Measurements from ENCODE around the gene ASB2. TPM values are rescaled to one million over a fixed set of nuclear protein-coding genes. Genes with fewer than 3 reads are reported as not detected.

The ASB2 gene
- total RNA-seq, 4 donors from 2014 or later, result 0.79 to 2.5 (median 0.95) TPM

DNA sequence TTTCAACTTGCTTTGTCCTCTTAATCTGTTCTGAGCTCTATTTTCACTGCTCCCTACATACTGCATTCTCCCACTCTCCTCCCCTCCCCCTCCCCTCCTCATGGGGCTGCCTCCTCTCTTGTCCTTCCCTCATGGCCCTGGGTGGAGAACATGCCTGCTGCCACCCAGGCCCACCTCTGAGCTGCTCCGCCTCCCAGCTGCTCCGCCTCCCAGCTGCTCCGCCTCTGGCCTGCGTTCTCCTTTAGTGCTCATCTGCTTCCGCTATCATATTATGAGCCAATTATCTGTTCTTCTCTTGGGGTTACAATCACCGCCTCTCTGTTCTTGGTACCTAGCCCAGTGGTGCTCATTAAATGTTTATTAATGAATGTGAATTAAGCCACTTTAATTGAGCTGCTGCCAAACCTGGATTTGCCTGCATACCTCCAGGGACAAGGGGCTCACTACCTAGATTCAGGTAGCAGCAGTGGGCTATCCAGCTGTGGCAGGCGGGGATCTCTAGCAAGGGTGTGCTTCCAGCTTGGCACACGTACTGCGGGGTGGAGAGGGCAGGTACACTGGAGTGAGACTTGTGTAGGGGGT lies 81.3 kb downstream of the ASB2 start:
- no peaks in the 10 kb centered on the region for H3K9me3 ChIP-seq
- H3K4me1 ChIP-seq, result peaks cover 7% of the 10 kb centered on the region
- peaks cover 9% of the 10 kb centered on the region for H3K27me3 ChIP-seq
- H3K27ac ChIP-seq, result no peak overlapping the region
- no peaks in the 10 kb centered on the region for H3K36me3 ChIP-seq
- H3K4me3 ChIP-seq, result no peak overlapping the region
- TF ChIP-seq POLR2AphosphoS5 (IDR thresholded peaks at IDR 0.05) (no peak), POLR2A (IDR thresholded peaks at IDR 0.05) (no peak)
- WGBS, result 79% methylated on average over 9 of the region's 9 CpGs
- DNase-seq (ENCODE audit: low spot score in 2 of 2), result no peak

DNA sequence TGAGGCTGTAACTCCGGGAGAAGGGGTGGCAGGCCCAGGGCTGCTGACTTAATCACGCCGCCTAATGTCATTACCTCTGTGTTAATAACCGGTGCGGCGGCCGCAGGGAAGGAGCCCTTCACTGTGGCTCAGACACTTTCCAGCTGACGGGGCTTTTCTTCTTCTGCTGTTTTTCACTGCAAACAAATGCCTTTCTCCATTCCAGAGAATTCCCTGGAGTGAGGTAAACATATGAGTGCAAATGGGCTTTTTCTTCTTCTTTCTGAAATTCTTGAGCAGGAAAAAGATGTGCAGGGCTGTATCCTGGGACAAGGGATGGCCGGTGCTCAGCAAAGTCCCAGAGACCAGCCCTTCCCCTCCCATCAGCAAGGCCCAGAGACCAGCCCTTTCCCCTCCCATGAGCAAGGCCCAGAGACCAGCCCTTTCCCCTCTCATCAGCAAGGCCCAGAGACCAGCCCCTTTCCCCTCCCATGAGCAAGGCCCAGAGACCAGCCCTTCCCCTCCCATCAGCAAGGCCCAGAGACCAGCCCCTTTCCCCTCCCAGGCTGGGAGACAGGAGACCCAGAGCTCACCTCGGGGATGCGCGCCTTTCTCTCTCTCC lies 82.6 kb downstream of the ASB2 start:
- H3K4me3 ChIP-seq, result no peak overlapping the region
- peaks cover 7% of the 10 kb centered on the region for H3K4me1 ChIP-seq
- TF ChIP-seq EP300 (IDR thresholded peaks at IDR 0.05) (no peak), POLR2AphosphoS5 (IDR thresholded peaks at IDR 0.05) (no peak), POLR2A (IDR thresholded peaks at IDR 0.05) (no peak)
- TF ChIP-seq, protein P1, sequence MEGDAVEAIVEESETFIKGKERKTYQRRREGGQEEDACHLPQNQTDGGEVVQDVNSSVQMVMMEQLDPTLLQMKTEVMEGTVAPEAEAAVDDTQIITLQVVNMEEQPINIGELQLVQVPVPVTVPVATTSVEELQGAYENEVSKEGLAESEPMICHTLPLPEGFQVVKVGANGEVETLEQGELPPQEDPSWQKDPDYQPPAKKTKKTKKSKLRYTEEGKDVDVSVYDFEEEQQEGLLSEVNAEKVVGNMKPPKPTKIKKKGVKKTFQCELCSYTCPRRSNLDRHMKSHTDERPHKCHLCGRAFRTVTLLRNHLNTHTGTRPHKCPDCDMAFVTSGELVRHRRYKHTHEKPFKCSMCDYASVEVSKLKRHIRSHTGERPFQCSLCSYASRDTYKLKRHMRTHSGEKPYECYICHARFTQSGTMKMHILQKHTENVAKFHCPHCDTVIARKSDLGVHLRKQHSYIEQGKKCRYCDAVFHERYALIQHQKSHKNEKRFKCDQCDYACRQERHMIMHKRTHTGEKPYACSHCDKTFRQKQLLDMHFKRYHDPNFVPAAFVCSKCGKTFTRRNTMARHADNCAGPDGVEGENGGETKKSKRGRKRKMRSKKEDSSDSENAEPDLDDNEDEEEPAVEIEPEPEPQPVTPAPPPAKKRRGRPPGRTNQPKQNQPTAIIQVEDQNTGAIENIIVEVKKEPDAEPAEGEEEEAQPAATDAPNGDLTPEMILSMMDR (IDR thresholded peaks at IDR 0.05), result no peak
- peaks cover 9% of the 10 kb centered on the region for H3K27me3 ChIP-seq
- H3K9me3 ChIP-seq, result no peaks in the 10 kb centered on the region
- no peak overlapping the region for H3K27ac ChIP-seq
- no peaks in the 10 kb centered on the region for H3K36me3 ChIP-seq
- no peak for DNase-seq (ENCODE audit: low spot score in 2 of 2)
- WGBS, result 75% methylated on average over 12 of the region's 12 CpGs

DNA sequence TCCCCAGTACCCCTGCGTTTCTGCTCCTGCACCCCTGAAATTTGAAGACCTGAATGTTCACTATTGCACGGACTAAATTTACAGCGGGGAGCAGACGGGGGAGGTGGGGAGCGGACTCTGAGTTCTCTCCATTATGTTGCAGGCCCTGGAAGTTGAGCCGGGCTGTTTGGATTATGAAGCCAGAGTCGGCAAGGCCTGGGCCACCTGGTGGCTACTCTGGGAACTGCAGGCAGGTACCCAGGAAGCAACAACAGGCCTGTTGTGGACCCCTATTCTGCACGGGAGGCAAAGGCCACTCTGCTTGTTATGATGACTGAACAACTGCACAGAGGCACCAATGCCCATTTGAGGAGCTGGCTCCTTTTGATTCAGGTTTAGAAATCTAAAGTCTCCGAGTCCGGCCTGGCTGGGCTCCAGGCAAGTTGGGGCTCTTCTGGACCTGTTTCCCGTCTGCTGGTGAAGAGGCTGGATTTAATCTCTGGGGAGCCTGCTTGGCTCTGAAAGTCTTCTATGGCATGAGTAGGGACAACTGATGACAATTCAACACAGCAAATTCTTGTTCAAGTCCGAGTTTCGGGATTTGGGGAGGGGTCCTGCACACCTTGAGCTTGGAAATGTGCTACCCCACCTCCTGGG lies 83.3 kb downstream of the ASB2 start:
- Histone ChIP-seq H3K4me3 (no peak overlapping the region), H3K9me3 (no peaks in the 10 kb centered on the region), H3K4me1 (peaks cover 7% of the 10 kb centered on the region), H3K36me3 (no peaks in the 10 kb centered on the region), H3K27me3 (peaks cover 12% of the 10 kb centered on the region), H3K27ac (no peak overlapping the region)
- no peak for TF ChIP-seq POLR2A (IDR thresholded peaks at IDR 0.05)
- TF ChIP-seq POLR2AphosphoS5 (IDR thresholded peaks at IDR 0.05), result no peak
- TF ChIP-seq, protein P1 (IDR thresholded peaks at IDR 0.05), result peak; percentile 90 to 99
- TF ChIP-seq EP300 (IDR thresholded peaks at IDR 0.05), result no peak
- 52% methylated on average over 6 of the region's 13 CpGs for WGBS
- peak; percentile 83 to 89 for DNase-seq (ENCODE audit: low spot score in 2 of 2)

DNA sequence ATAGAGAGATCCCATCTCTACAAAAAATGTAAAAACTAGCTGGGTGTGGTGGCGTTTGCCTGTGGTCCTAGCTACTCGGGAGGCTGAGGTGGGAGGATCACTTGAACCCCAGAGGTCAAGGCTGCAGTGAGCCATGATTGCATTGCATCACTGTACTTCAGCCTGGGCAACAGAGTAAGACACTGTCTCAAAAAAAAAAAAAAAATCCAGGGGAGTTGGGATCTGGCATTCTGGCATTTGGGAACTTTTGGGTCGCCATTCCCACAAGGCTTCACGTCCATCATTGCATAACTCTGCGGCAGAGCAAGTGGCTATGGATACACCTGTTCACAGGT lies 83.9 kb downstream of the ASB2 start:
- DNase-seq (ENCODE audit: low spot score in 2 of 2), result no peak
- peaks cover 7% of the 10 kb centered on the region for H3K4me1 ChIP-seq
- no peaks in the 10 kb centered on the region for H3K36me3 ChIP-seq
- no peak overlapping the region for H3K4me3 ChIP-seq
- 70% methylated on average over 5 of the region's 5 CpGs for WGBS
- peaks cover 16% of the 10 kb centered on the region for H3K27me3 ChIP-seq
- no peaks in the 10 kb centered on the region for H3K9me3 ChIP-seq
- no peak for TF ChIP-seq EP300 (IDR thresholded peaks at IDR 0.05)
- TF ChIP-seq, protein P1 (IDR thresholded peaks at IDR 0.05), result no peak
- TF ChIP-seq POLR2A (IDR thresholded peaks at IDR 0.05), result no peak
- no peak for TF ChIP-seq POLR2AphosphoS5 (IDR thresholded peaks at IDR 0.05)
- no peak overlapping the region for H3K27ac ChIP-seq

DNA sequence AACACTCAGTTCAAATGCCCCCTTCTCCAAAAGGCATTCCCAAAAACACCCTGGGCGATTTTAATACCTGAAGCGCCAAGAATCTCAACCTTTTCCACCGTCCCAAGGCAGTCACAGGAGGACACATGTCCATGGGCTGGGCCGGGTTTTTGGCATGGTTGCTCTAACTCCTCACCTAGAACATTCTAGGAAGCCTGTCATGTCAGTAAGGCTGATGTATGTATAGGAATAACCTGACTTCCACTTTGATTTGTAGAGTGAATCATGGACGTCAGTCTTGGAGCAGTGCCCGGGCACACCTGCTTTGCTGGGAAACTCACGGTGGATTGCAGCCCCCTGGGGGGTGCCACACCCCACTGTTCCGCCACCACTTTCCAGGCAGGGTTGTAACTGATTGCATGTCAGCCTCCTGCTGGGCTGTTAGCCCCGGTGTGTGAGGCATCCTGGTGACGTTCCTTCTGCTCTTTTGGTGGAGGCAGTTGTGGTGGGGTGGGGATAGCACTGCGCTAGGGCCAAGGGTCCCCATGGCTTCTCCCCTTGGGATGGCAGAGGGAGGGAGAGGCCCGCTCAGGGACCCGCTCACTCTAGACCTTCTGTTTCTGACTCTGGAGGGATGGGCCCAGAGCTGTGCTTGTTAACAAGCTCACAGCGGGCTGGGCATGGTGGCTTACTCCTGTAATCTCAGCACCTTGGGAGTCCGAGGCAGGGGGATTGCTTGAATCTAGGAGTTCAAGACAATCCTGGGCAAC lies 84.4 kb downstream of the ASB2 start:
- H3K4me1 ChIP-seq, result peaks cover 7% of the 10 kb centered on the region
- no peak overlapping the region for H3K27ac ChIP-seq
- H3K27me3 ChIP-seq, result peaks cover 17% of the 10 kb centered on the region
- H3K9me3 ChIP-seq, result no peaks in the 10 kb centered on the region
- no peak overlapping the region for H3K4me3 ChIP-seq
- H3K36me3 ChIP-seq, result no peaks in the 10 kb centered on the region
- 53% methylated on average over 10 of the region's 15 CpGs for WGBS
- TF ChIP-seq POLR2AphosphoS5 (IDR thresholded peaks at IDR 0.05) (no peak), EP300 (IDR thresholded peaks at IDR 0.05) (no peak), POLR2A (IDR thresholded peaks at IDR 0.05) (no peak)
- TF ChIP-seq, protein P1 (IDR thresholded peaks at IDR 0.05), result no peak
- DNase-seq (ENCODE audit: low spot score in 2 of 2), result no peak

Data from suprapubic skin (tissue), 4 donors.